Upper lobe of left lung (tissue), 6 donors: Measurements from ENCODE around the gene GIT2. TPM values are rescaled to one million over a fixed set of nuclear protein-coding genes. Genes with fewer than 3 reads are reported as not detected.

Experiments used
- ATAC-seq, 2 donors: fragments of 200-7000 bp; cut with Tn5 transposase; one replicate each; pipeline ENCODE4 v1.9.1; 2022; ENCODE audit warnings: mild to moderate bottlenecking in 2 of 2, moderate library complexity in 2 of 2; ENCODE audit not compliant: low FRiP score in 2 of 2
- DNase-seq, 2 donors: peaks; one replicate each; pipeline ENCODE4 v3.0.0-alpha.2; 2019 to 2020
- H3K27ac ChIP-seq, 4 donors: fragments of 200-600 bp; sonication (generic); one replicate each; pipeline ENCODE4 v1.5.1; 2016 to 2019
- H3K27me3 ChIP-seq, 4 donors: fragments of 200-600 bp; sonication (generic); one replicate each; pipeline ENCODE4 v1.5.1; 2017 to 2019
- H3K36me3 ChIP-seq, 4 donors: fragments of 200-600 bp; sonication (generic); one replicate each; pipeline ENCODE4 v1.5.1; 2016 to 2019
- H3K4me1 ChIP-seq, 4 donors: fragments of 200-600 bp; sonication (generic); one replicate each; pipeline ENCODE4 v1.5.1; 2018 to 2019
- H3K4me3 ChIP-seq, 4 donors: fragments of 200-600 bp; sonication (generic); one replicate each; pipeline ENCODE4 v1.5.1; 2017 to 2019; ENCODE audit warnings: mild to moderate bottlenecking in 2 of 4, moderate library complexity in 1 of 4
- H3K9me3 ChIP-seq, 4 donors: fragments of 200-600 bp; sonication (generic); one replicate each; pipeline ENCODE4 v1.5.1; 2018 to 2019
- CTCF ChIP-seq, 6 experiments: fragments of 450-650 bp in 4 of 6; fragments of 200-600 bp in 2 of 6; sonication (generic) in 2 of 6; IDR thresholded peaks; one replicate each; pipeline ENCODE4 v1.5.1; 2016 to 2019; ENCODE audit warnings: antibody characterized with exemption in 6 of 6
- EP300 ChIP-seq, 4 donors: sonication (generic); formaldehyde crosslinking; IDR thresholded peaks; one replicate each; pipeline ENCODE4 v1.5.1; 2017; ENCODE audit warnings: antibody characterized with exemption in 4 of 4, control low read depth in 2 of 4
- POLR2A ChIP-seq, 4 donors: fragments of 450-650 bp; IDR thresholded peaks; one replicate each; pipeline ENCODE4 v1.5.1; 2016 to 2017; ENCODE audit warnings: antibody characterized with exemption in 4 of 4, mild to moderate bottlenecking in 2 of 4
- POLR2AphosphoS5 ChIP-seq, 2 donors: sonication (generic); formaldehyde crosslinking; IDR thresholded peaks; one replicate each; pipeline ENCODE4 v1.5.1; 2017; ENCODE audit warnings: antibody characterized with exemption in 2 of 2
- WGBS, 2 donors: methylation state at CpG; one replicate each; pipeline ENCODE4 v1.1.5; 2017 to 2018; 5-methylcytosine and 5-hydroxymethylcytosine counted together
- total RNA-seq, 6 donors: library from RNA; depleted of rRNA in 4 of 6; stranded (reverse); fragments of >200 nt in 4 of 6; gene quantifications; one replicate each; pipeline versions ENCODE4 v1.1.0 to v1.2.1, GENCODE V29; 2016 to 2021
- donor health status: DM: no; HTN: no; CAD: no; lungs with moderate emphysema.
- donor health status: DM: no; HTN: yes; CAD: no; lungs with severe emphysema.

The GIT2 gene
- total RNA-seq, 6 donors from 2014 or later = 45.1 to 89.1 (median 55.3) TPM

GRCh38 chr12:109967383-109968031 lies 28.7 kb downstream of the GIT2 start:
- H3K27me3 ChIP-seq = no peaks in the 10 kb centered on the region
- H3K9me3 ChIP-seq = no peaks in the 10 kb centered on the region
- H3K4me1 ChIP-seq = peaks cover 0 to 5% (median 1%) of the 10 kb centered on the region in 4 donors
- no peak overlapping the region for H3K27ac ChIP-seq
- DNase-seq (no peak), ATAC-seq (no peak)
- no peak overlapping the region for H3K4me3 ChIP-seq
- H3K36me3 ChIP-seq = peaks cover 5 to 83% (median 53%) of the 10 kb centered on the region in 4 donors
- TF ChIP-seq EP300 (IDR thresholded peaks at IDR 0.05) = no peak
- no peak for TF ChIP-seq POLR2A (IDR thresholded peaks at IDR 0.05)
- no peak for TF ChIP-seq CTCF (IDR thresholded peaks at IDR 0.05)
- no peak for TF ChIP-seq POLR2AphosphoS5 (IDR thresholded peaks at IDR 0.05)
- WGBS, 2 donors = 68 to 76% methylated on average over 8 of the region's 8 CpGs

- Histone ChIP-seq H3K27me3 (no peaks in the 10 kb centered on the region), H3K4me3 (no peak overlapping the region), H3K9me3 (no peaks in the 10 kb centered on the region), H3K36me3 (peaks cover 5 to 87% (median 51%) of the 10 kb centered on the region in 4 donors), H3K4me1 (peaks cover 0 to 5% (median 1%) of the 10 kb centered on the region in 4 donors), H3K27ac (no peak overlapping the region)
- ATAC-seq (no peak), DNase-seq (no peak)
- TF ChIP-seq POLR2AphosphoS5 (IDR thresholded peaks at IDR 0.05) = no peak
- no peak for TF ChIP-seq EP300 (IDR thresholded peaks at IDR 0.05)
- no peak for TF ChIP-seq CTCF (IDR thresholded peaks at IDR 0.05)
- no peak for TF ChIP-seq POLR2A (IDR thresholded peaks at IDR 0.05)
- WGBS, 2 donors = 91 to 94% methylated on average over 4 of the region's 4 CpGs
Measured at GRCh38 chr12:109966546-109966945, 29.6 kb downstream of the GIT2 start.

DNA sequence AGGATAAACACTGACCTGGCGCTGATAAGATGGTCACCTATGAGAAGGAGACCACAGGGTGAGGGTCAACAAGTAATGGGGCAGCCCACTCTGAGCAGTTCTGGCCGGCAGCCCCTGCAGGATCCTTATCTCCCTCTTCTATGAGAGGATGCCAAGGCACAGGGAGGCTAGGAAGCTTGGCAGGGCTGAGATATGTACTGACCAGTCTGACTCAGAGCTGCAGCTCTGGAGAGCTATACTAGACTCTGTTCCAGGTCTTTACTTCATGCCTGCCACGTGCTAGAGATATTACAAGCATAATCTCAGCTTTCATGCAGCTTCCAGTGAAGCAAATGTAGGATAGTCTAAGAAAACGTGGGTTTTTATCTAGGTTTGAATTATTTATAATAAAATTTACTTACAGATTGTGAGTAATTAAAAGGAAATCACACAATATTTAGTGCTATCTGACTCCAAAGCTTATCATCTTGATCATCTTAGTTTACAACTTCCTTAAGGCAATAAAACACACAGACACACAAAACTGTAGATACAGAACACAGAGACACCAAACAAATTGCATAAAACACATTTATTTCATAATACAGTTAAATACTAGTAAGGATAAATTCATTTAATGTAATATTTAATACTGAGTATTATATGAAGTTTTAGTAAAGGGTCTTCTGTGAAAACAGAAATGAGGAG lies 32.3 kb downstream of the GIT2 start:
- peaks cover 0 to 5% (median 1%) of the 10 kb centered on the region in 4 donors for H3K4me1 ChIP-seq
- H3K27me3 ChIP-seq = no peaks in the 10 kb centered on the region
- DNase-seq (no peak), ATAC-seq (peak; percentile 30 to 78)
- H3K4me3 ChIP-seq = no peak overlapping the region
- 62% methylated on average over 4 of the region's 4 CpGs for WGBS, 2 donors
- no peak for TF ChIP-seq EP300 (IDR thresholded peaks at IDR 0.05)
- no peak for TF ChIP-seq POLR2A (IDR thresholded peaks at IDR 0.05)
- TF ChIP-seq POLR2AphosphoS5 (IDR thresholded peaks at IDR 0.05) = no peak
- no peak for TF ChIP-seq CTCF (IDR thresholded peaks at IDR 0.05)
- H3K9me3 ChIP-seq = no peaks in the 10 kb centered on the region
- H3K36me3 ChIP-seq = peaks cover 9 to 87% (median 46%) of the 10 kb centered on the region in 4 donors
- H3K27ac ChIP-seq = no peak overlapping the region

DNA sequence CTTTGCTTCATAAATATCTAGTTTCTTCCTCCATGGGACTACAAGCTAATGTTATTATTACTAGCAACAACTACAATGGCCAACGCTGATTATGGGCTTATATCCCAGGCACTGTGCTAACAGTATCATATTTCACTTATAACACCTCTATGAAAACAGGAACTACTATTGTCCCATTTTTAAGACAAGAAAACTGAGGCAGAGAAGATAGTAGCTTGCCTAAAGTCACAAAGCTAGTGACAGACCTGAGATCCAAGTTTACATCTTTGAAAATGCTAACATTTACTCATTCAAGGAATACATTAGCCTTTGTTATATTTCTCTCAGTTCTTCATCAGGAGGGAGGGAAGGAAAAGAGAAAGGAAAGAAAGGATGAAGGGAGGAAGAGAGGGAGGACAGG lies 32.8 kb downstream of the GIT2 start:
- Histone ChIP-seq H3K9me3 (no peaks in the 10 kb centered on the region), H3K4me1 (peaks cover 0 to 5% (median 1%) of the 10 kb centered on the region in 4 donors), H3K27ac (no peak overlapping the region), H3K4me3 (no peak overlapping the region), H3K36me3 (peaks cover 9 to 88% (median 46%) of the 10 kb centered on the region in 4 donors), H3K27me3 (no peaks in the 10 kb centered on the region)
- ATAC-seq (no peak), DNase-seq (no peak)
- no peak for TF ChIP-seq EP300 (IDR thresholded peaks at IDR 0.05)
- no peak for TF ChIP-seq CTCF (IDR thresholded peaks at IDR 0.05)
- TF ChIP-seq POLR2AphosphoS5 (IDR thresholded peaks at IDR 0.05) = no peak
- no peak for TF ChIP-seq POLR2A (IDR thresholded peaks at IDR 0.05)
- WGBS, 2 donors = 80 to 97% methylated on average over 1 of the region's 1 CpG
